ENCODE data around the gene FXYD5. TPM values are rescaled to one million over a fixed set of nuclear protein-coding genes. Genes with fewer than 3 reads are reported as not detected.

The FXYD5 gene
- total and polyA plus RNA-seq, 10 of the 15 experiments (the other 5 are each of a cell fraction or from before 2014, with no cell fraction given): 30.0 to 159 (median 93.9) TPM

GRCh38 chr19:35127871-35128270 lies 26.7 kb upstream of the FXYD5 start (continued):
- TF ChIP-seq ZBTB40 (IDR thresholded peaks at IDR 0.05; ENCODE audit: borderline replicate concordance): no peak

- ATAC-seq: no peak
- POLR2A ChIA-PET: no interaction called here
- WGBS (ENCODE audit: insufficient coverage, insufficient replicate concordance, low lambda C conversion rate, missing lambda C conversion rate): 19% methylated on average over 9 of the region's 9 CpGs
- no peak for TF ChIP-seq NR2C2 (IDR thresholded peaks at IDR 0.05; ENCODE audit: borderline replicate concordance, control insufficient read depth, insufficient read length, low read depth)
- no peak for TF ChIP-seq ATF2 (IDR thresholded peaks at IDR 0.05; ENCODE audit: low read length)
- TF ChIP-seq CEBPB (IDR thresholded peaks at IDR 0.05; ENCODE audit: borderline replicate concordance in 1 of 2, low read depth in 2 of 2, low read length in 2 of 2): no peak
- TF ChIP-seq BRCA1 (IDR thresholded peaks at IDR 0.05; ENCODE audit: low read depth, low read length): no peak
- TF ChIP-seq ZZZ3 (IDR thresholded peaks at IDR 0.05; ENCODE audit: control insufficient read depth, insufficient read length, low read depth): no peak
- no peak for TF ChIP-seq HSF1 (IDR thresholded peaks at IDR 0.05; ENCODE audit: low read depth, low read length)
- TF ChIP-seq WRNIP1 (IDR thresholded peaks at IDR 0.05; ENCODE audit: borderline replicate concordance, low read depth, low read length): no peak
- TF ChIP-seq ZSCAN29 (IDR thresholded peaks at IDR 0.05): no peak
- no peak for TF ChIP-seq CEBPZ (IDR thresholded peaks at IDR 0.05; ENCODE audit: low read depth, low read length)
- TF ChIP-seq KAT2A (conservative IDR thresholded peaks at IDR 0.05; ENCODE audit: control insufficient read depth, low read depth, low read length): no peak
These were observed 26.0 kb upstream of the FXYD5 start for GRCh38 chr19:35128398-35129057.

More at GRCh38 chr19:35128398-35129057, 26.0 kb upstream of the FXYD5 start:
- no peak for DNase-seq (ENCODE audit: low read depth, low spot score)
- Histone ChIP-seq H3K9me3 (replicated peaks; ENCODE audit: control insufficient read depth, insufficient read depth, low read length) (no peaks in the 10 kb centered on the region), H2AFZ (ENCODE audit: control insufficient read depth, low read depth, low read length) (no peak overlapping the region), H3K4me1 (ENCODE audit: control insufficient read depth, insufficient read depth, low read length) (peaks cover 12% of the 10 kb centered on the region), H3K9ac (ENCODE audit: control insufficient read depth, insufficient read depth, low read length) (no peak overlapping the region), H3K4me2 (ENCODE audit: control insufficient read depth, insufficient read depth) (no peak overlapping the region), H3K27me3 (replicated peaks in 1 of 2; ENCODE audit: control insufficient read depth in 2 of 2, insufficient read depth in 2 of 2, low read length in 1 of 2) (no peaks in the 10 kb centered on the region), H3K27ac (ENCODE audit: control insufficient read depth, insufficient read depth) (no peak overlapping the region), H3K36me3 (ENCODE audit: control insufficient read depth in 2 of 2, insufficient read depth in 2 of 2, low read length in 1 of 2) (no peaks in the 10 kb centered on the region), H3K79me2 (ENCODE audit: control insufficient read depth, insufficient read depth, low read length) (no peaks in the 10 kb centered on the region), H3K4me3 (no peak overlapping the region), H4K20me1 (ENCODE audit: control insufficient read depth, insufficient read depth) (no peaks in the 10 kb centered on the region)
- ChIA-PET RAD21 (ENCODE audit: unreplicated experiment) (interaction anchor here (1.2 kb wide), 1 partner anchor 61 kb away, joined by 3 read pairs; no protein-coding TSS in a partner anchor), SMC1A (ENCODE audit: uncharacterized antibody, unreplicated experiment) (interaction anchor here (0.6 kb wide), 1 partner anchor 24 kb away, joined by 4 read pairs; no protein-coding TSS in a partner anchor), CTCF (interaction anchor here (1.6 kb wide), 1 partner anchor 14 kb away, joined by 5 read pairs; the partner anchor contains the start of gene FXYD3)
- in situ Hi-C loops (cut with MboI) (no loop called here), intact Hi-C loops (cut with micrococcal nuclease; ENCODE audit: unreplicated experiment) (no loop called here)
- BruUV-seq (replicated peaks): no TSS peak
- no peak for FAIRE-seq

All from GM12878 (cell line).